22Rv1 (cell line): ENCODE data around the gene ZNF460.
"Not testable (repeated sequence)": the region's sequence is repeated elsewhere in the genome, so short reads cannot be mapped to it uniquely, and the experiment has no call there.

ENCODE experiments used
- H3K27ac ChIP-seq: fragments of 450-650 bp; 2 replicates; pipeline ENCODE4 v1.5.1; 2017
- CTCF ChIP-seq: fragments of 450-650 bp; IDR thresholded peaks from 2 replicates; pipeline ENCODE4 v1.5.1; 2017; ENCODE audit warnings: mild to moderate bottlenecking
- ZFX ChIP-seq: fragments of 450-650 bp; IDR thresholded peaks from 2 replicates; pipeline ENCODE4 v1.6.1; 2017; ENCODE audit warnings: antibody characterized with exemption, borderline replicate concordance

ZNF460 gene

GRCh38 chr19:57267291-57267690 lies 13.0 kb upstream of the ZNF460 start:
- no peak overlapping the region for H3K27ac ChIP-seq
- no peak for TF ChIP-seq ZFX
- TF ChIP-seq CTCF, result no peak

GRCh38 chr19:57269515-57270250 lies 10.6 kb upstream of the ZNF460 start:
- no peak overlapping the region for H3K27ac ChIP-seq
- no peak for TF ChIP-seq ZFX
- TF ChIP-seq CTCF, result no peak

GRCh38 chr19:57271280-57271679 lies 9.0 kb upstream of the ZNF460 start:
- TF ChIP-seq ZFX, result no peak
- H3K27ac ChIP-seq, result no peak overlapping the region

GRCh38 chr19:57273014-57273413 lies 7.3 kb upstream of the ZNF460 start:
- no peak overlapping the region for H3K27ac ChIP-seq
- TF ChIP-seq ZFX (no peak), CTCF (no peak)

GRCh38 chr19:57276430-57276829 lies 3.9 kb upstream of the ZNF460 start:
- H3K27ac ChIP-seq, result no peak overlapping the region
- TF ChIP-seq CTCF, result no peak
- TF ChIP-seq ZFX, result no peak

GRCh38 chr19:57278481-57278880 lies 1.8 kb upstream of the ZNF460 start:
- H3K27ac ChIP-seq, result not testable (repeated sequence)

- peak; percentile 55 for TF ChIP-seq CTCF
- TF ChIP-seq ZFX, result no peak
- H3K27ac ChIP-seq, result peak overlapping the region; percentile 95
These were observed 694 bp upstream of the ZNF460 start for GRCh38 chr19:57279418-57280164.

- TF ChIP-seq ZFX (no peak), CTCF (no peak)
- peak overlapping the region; percentile 95 for H3K27ac ChIP-seq
These were observed 696 bp downstream of the ZNF460 start for GRCh38 chr19:57280962-57281400.
